8988T (cell line): ENCODE data around the gene OSR1.
"Not testable (repeated sequence)": the region's sequence is repeated elsewhere in the genome, so short reads cannot be mapped to it uniquely, and the experiment has no call there.

Experiments
- DNase-seq: peaks from one replicate; pipeline ENCODE4 v3.0.0; 2011

OSR1 gene

GRCh38 chr2:19358242-19359020 is at the start of gene OSR1:
OSR1 (minus strand) TSS chr2:19358623; CDS start chr2:19353805, 4,818 bp downstream.
- no peak for DNase-seq

- no peak for DNase-seq
Measured at GRCh38 chr2:19403785-19404184, 45.4 kb upstream of the OSR1 start.

GRCh38 chr2:19392191-19392590 is 33.8 kb upstream of the OSR1 start:
- no peak for DNase-seq

- not testable (repeated sequence) for DNase-seq
Measured at GRCh38 chr2:19389469-19389868, 31.0 kb upstream of the OSR1 start.

- DNase-seq, result no peak
Measured at GRCh38 chr2:19380532-19380931, 22.1 kb upstream of the OSR1 start.

GRCh38 chr2:19378939-19379338 is 20.5 kb upstream of the OSR1 start:
- no peak for DNase-seq

- DNase-seq, result no peak
Measured at GRCh38 chr2:19377717-19378116, 19.3 kb upstream of the OSR1 start.

- DNase-seq, result no peak
Measured at GRCh38 chr2:19373352-19373751, 14.9 kb upstream of the OSR1 start.

- no peak for DNase-seq
Measured at GRCh38 chr2:19371996-19372582, 13.7 kb upstream of the OSR1 start.

GRCh38 chr2:19369341-19369955 is 11.0 kb upstream of the OSR1 start:
- no peak for DNase-seq

- no peak for DNase-seq
Measured at GRCh38 chr2:19368760-19369159, 10.3 kb upstream of the OSR1 start.

- no peak for DNase-seq
Measured at GRCh38 chr2:19367326-19367725, 8.9 kb upstream of the OSR1 start.

- DNase-seq, result no peak
Measured at GRCh38 chr2:19365126-19365525, 6.7 kb upstream of the OSR1 start.

GRCh38 chr2:19364014-19364413 is 5.6 kb upstream of the OSR1 start:
- no peak for DNase-seq

GRCh38 chr2:19363474-19363778 is 5.0 kb upstream of the OSR1 start:
- no peak for DNase-seq

- DNase-seq, result no peak
Measured at GRCh38 chr2:19362755-19363473, 4.5 kb upstream of the OSR1 start.

GRCh38 chr2:19362094-19362754 is 3.8 kb upstream of the OSR1 start:
- no peak for DNase-seq

- DNase-seq, result no peak
Measured at GRCh38 chr2:19361325-19361990, 3.0 kb upstream of the OSR1 start.

GRCh38 chr2:19360966-19361321 is 2.5 kb upstream of the OSR1 start:
- no peak for DNase-seq

GRCh38 chr2:19360266-19360965 is 2.0 kb upstream of the OSR1 start:
- DNase-seq, result no peak

GRCh38 chr2:19359456-19359855 is 1.0 kb upstream of the OSR1 start:
- no peak for DNase-seq

GRCh38 chr2:19359021-19359357 is 566 bp upstream of the OSR1 start:
- no peak for DNase-seq
